ENCODE results near the gene TNFAIP3.
A peak's percentile ranks its signal among the peaks of the same experiment; 100 is the strongest.
"Not testable (repeated sequence)": the region's sequence is repeated elsewhere in the genome, so short reads cannot be mapped to it uniquely, and the experiment has no call there.

The TNFAIP3 gene

GRCh38 chr6:137844773-137845172 lies 22.3 kb upstream of the TNFAIP3 start:
- not testable (repeated sequence) for DNase-seq (ENCODE audit: low spot score)

GRCh38 chr6:137845460-137845859 lies 21.6 kb upstream of the TNFAIP3 start:
- no peak for DNase-seq (ENCODE audit: low spot score)

GRCh38 chr6:137846274-137846673 lies 20.8 kb upstream of the TNFAIP3 start:
- DNase-seq (ENCODE audit: low spot score), result no peak

- DNase-seq (ENCODE audit: low spot score), result peak; percentile 17
These were observed 20.2 kb upstream of the TNFAIP3 start for GRCh38 chr6:137846772-137847313.

- DNase-seq (ENCODE audit: low spot score), result no peak
These were observed 19.3 kb upstream of the TNFAIP3 start for GRCh38 chr6:137847748-137848147.

GRCh38 chr6:137848672-137849071 lies 18.4 kb upstream of the TNFAIP3 start:
- DNase-seq (ENCODE audit: low spot score), result no peak

GRCh38 chr6:137849181-137849980 lies 17.7 kb upstream of the TNFAIP3 start:
- DNase-seq (ENCODE audit: low spot score), result no peak

- DNase-seq (ENCODE audit: low spot score), result no peak
These were observed 16.9 kb upstream of the TNFAIP3 start for GRCh38 chr6:137849981-137850714.

- no peak for DNase-seq (ENCODE audit: low spot score)
These were observed 16.1 kb upstream of the TNFAIP3 start for GRCh38 chr6:137850816-137851602.

- no peak for DNase-seq (ENCODE audit: low spot score)
These were observed 15.4 kb upstream of the TNFAIP3 start for GRCh38 chr6:137851669-137852068.

- no peak for DNase-seq (ENCODE audit: low spot score)
These were observed 14.7 kb upstream of the TNFAIP3 start for GRCh38 chr6:137852346-137852745.

GRCh38 chr6:137852811-137853210 lies 14.2 kb upstream of the TNFAIP3 start:
- DNase-seq (ENCODE audit: low spot score), result no peak

- DNase-seq (ENCODE audit: low spot score), result no peak
These were observed 13.4 kb upstream of the TNFAIP3 start for GRCh38 chr6:137853569-137854213.

GRCh38 chr6:137856138-137856898 lies 10.7 kb upstream of the TNFAIP3 start:
- no peak for DNase-seq (ENCODE audit: low spot score)

- no peak for DNase-seq (ENCODE audit: low spot score)
These were observed 8.0 kb upstream of the TNFAIP3 start for GRCh38 chr6:137859025-137859424.

- no peak for DNase-seq (ENCODE audit: low spot score)
These were observed 6.6 kb upstream of the TNFAIP3 start for GRCh38 chr6:137860394-137861005.

- DNase-seq (ENCODE audit: low spot score), result no peak
These were observed 5.3 kb upstream of the TNFAIP3 start for GRCh38 chr6:137861550-137862337.

- no peak for DNase-seq (ENCODE audit: low spot score)
These were observed 4.5 kb upstream of the TNFAIP3 start for GRCh38 chr6:137862419-137863090.

All from CD4-positive, alpha-beta T cell treated with Interleukin-2 at 100 ng/mL for 4 hours (primary cell).